ENCODE measurements around the gene SLC25A17.
"Not testable (repeated sequence)": the region's sequence is repeated elsewhere in the genome, so short reads cannot be mapped to it uniquely, and the experiment has no call there.

GRCh38 chr22:40868379-40868778 is 49.2 kb upstream of the SLC25A17 start:
- not testable (repeated sequence) for TF ChIP-seq POLR2A, CTCF, EP300 (IDR thresholded peaks at IDR 0.05)
